ENCODE results near the gene KCNH5. TPM values are rescaled to one million over a fixed set of nuclear protein-coding genes. Genes with fewer than 3 reads are reported as not detected.

Gene KCNH5
- total and polyA plus RNA-seq, 9 of the 15 experiments (the other 6 are each of a cell fraction or from before 2014, with no cell fraction given): 1.1 to 2.4 (median 1.4) TPM

GRCh38 chr14:62684376-62684775, 360.9 kb downstream of the KCNH5 start:
- CTCF ChIA-PET (ENCODE audit: low intra/inter-chr PET ratio): no interaction called here
- Histone ChIP-seq H3K9ac (ENCODE audit: insufficient read depth in 1 of 2, low read depth in 2 of 2, low read length in 2 of 2) (no peak overlapping the region), H3K79me2 (ENCODE audit: control insufficient read depth, insufficient read depth, low read length) (no peaks in the 10 kb centered on the region), H3K9me1 (ENCODE audit: control insufficient read depth, insufficient read depth, low read length) (no peaks in the 10 kb centered on the region), H3K4me2 (ENCODE audit: insufficient read depth, low read length) (no peak overlapping the region), H3K9me3 (replicated peaks; ENCODE audit: control insufficient read depth, insufficient read depth, low read depth, low read length) (no peaks in the 10 kb centered on the region), H3K4me1 (replicated peaks in 1 of 2; ENCODE audit: control insufficient read depth in 2 of 2, insufficient read depth in 2 of 2, low read length in 2 of 2) (no peaks in the 10 kb centered on the region), H3K36me3 (ENCODE audit: control insufficient read depth, insufficient read depth, low read length) (no peaks in the 10 kb centered on the region), H3K4me3 (no peak overlapping the region), H2AFZ (ENCODE audit: low read depth, low read length) (no peak overlapping the region), H4K20me1 (replicated peaks; ENCODE audit: control insufficient read depth, insufficient read depth, low read length) (no peaks in the 10 kb centered on the region), H3K27me3 (ENCODE audit: control insufficient read depth in 2 of 2, insufficient read depth in 2 of 2, low read length in 2 of 2) (no peaks in the 10 kb centered on the region), H3K27ac (ENCODE audit: extremely low read depth, low read depth, low read length) (no peak overlapping the region)
- TF ChIP-seq RBM25 (IDR thresholded peaks at IDR 0.05; ENCODE audit: low read depth, low read length, severe bottlenecking): no peak
- TF ChIP-seq OTX1 (CRISPR knock-in tag; IDR thresholded peaks at IDR 0.05): no peak
- TF ChIP-seq ZBTB5 (IDR thresholded peaks at IDR 0.05): no peak
- TF ChIP-seq NUFIP1 (IDR thresholded peaks at IDR 0.05; ENCODE audit: partially characterized antibody): no peak
- peak; percentile 46 for TF ChIP-seq RFX1 (IDR thresholded peaks at IDR 0.05)
- FAIRE-seq (no peak), ATAC-seq (no peak), DNase-seq (ENCODE audit: extremely low read depth in 1 of 4, low spot score in 3 of 4) (no peak)
- no TSS peak for BruUV-seq (replicated peaks)
- WGBS (ENCODE audit: insufficient coverage, low coverage, missing lambda C conversion rate): 0% methylated on average over 2 of the region's 2 CpGs
- intact Hi-C loops (cut with micrococcal nuclease): no loop called here
- POLR2A ChIA-PET: no interaction called here
- in situ Hi-C loops (cut with MboI): no loop called here

GRCh38 chr14:62682208-62682607, 363.1 kb downstream of the KCNH5 start:
- no peak overlapping the region for H3K4me3 ChIP-seq
- ChIA-PET CTCF (ENCODE audit: low intra/inter-chr PET ratio) (no interaction called here), POLR2A (no interaction called here)
- DNase-seq (ENCODE audit: extremely low read depth in 1 of 4, low spot score in 3 of 4): no peak
- no peak overlapping the region for H2AFZ ChIP-seq (ENCODE audit: low read depth, low read length)
- no peaks in the 10 kb centered on the region for H3K9me1 ChIP-seq (ENCODE audit: control insufficient read depth, insufficient read depth, low read length)
- no peak overlapping the region for H3K4me2 ChIP-seq (ENCODE audit: insufficient read depth, low read length)
- no peaks in the 10 kb centered on the region for H3K36me3 ChIP-seq (ENCODE audit: control insufficient read depth, insufficient read depth, low read length)
- H4K20me1 ChIP-seq (replicated peaks; ENCODE audit: control insufficient read depth, insufficient read depth, low read length): no peaks in the 10 kb centered on the region
- no peak for ATAC-seq
- H3K27ac ChIP-seq (ENCODE audit: extremely low read depth, low read depth, low read length): no peak overlapping the region
- intact Hi-C loops (cut with micrococcal nuclease): no loop called here
- FAIRE-seq: no peak
- no peak overlapping the region for H3K9ac ChIP-seq (ENCODE audit: insufficient read depth in 1 of 2, low read depth in 2 of 2, low read length in 2 of 2)
- in situ Hi-C loops (cut with MboI): no loop called here
- 0% methylated on average over 5 of the region's 7 CpGs for WGBS (ENCODE audit: insufficient coverage, low coverage, missing lambda C conversion rate)
- no peaks in the 10 kb centered on the region for H3K79me2 ChIP-seq (ENCODE audit: control insufficient read depth, insufficient read depth, low read length)
- H3K27me3 ChIP-seq (ENCODE audit: control insufficient read depth in 2 of 2, insufficient read depth in 2 of 2, low read length in 2 of 2): no peaks in the 10 kb centered on the region
- H3K4me1 ChIP-seq (replicated peaks in 1 of 2; ENCODE audit: control insufficient read depth in 2 of 2, insufficient read depth in 2 of 2, low read length in 2 of 2): no peaks in the 10 kb centered on the region
- no TSS peak for BruUV-seq (replicated peaks)
- H3K9me3 ChIP-seq (replicated peaks; ENCODE audit: control insufficient read depth, insufficient read depth, low read depth, low read length): no peaks in the 10 kb centered on the region
- no peak for TF ChIP-seq SRF (CRISPR knock-in tag; IDR thresholded peaks at IDR 0.05)
- TF ChIP-seq EP400 (IDR thresholded peaks at IDR 0.05): no peak
- TF ChIP-seq RFX5 (IDR thresholded peaks at IDR 0.05; ENCODE audit: low read depth, low read length): no peak
- no peak for TF ChIP-seq ZNF644 (tag; IDR thresholded peaks at IDR 0.05; ENCODE audit: low read depth)
- no peak for TF ChIP-seq RAD51 (IDR thresholded peaks at IDR 0.05; ENCODE audit: borderline replicate concordance, low read depth)
- no peak for TF ChIP-seq NR2F6 (CRISPR knock-in tag; IDR thresholded peaks at IDR 0.05)
- TF ChIP-seq USF2 (CRISPR knock-in tag; IDR thresholded peaks at IDR 0.05): no peak
- TF ChIP-seq TRIM28 (IDR thresholded peaks at IDR 0.05): no peak
- TF ChIP-seq CC2D1A (IDR thresholded peaks at IDR 0.05): no peak
- TF ChIP-seq RFX1 (IDR thresholded peaks at IDR 0.05): no peak
- TF ChIP-seq SIRT6 (IDR thresholded peaks at IDR 0.05; ENCODE audit: low read depth, low read length): no peak
- TF ChIP-seq TAF9B (IDR thresholded peaks at IDR 0.05; ENCODE audit: partially characterized antibody): no peak
- TF ChIP-seq SREBF2 (CRISPR knock-in tag; IDR thresholded peaks at IDR 0.05): no peak
- no peak for TF ChIP-seq TCF7 (IDR thresholded peaks at IDR 0.05; ENCODE audit: borderline replicate concordance)
